ENCODE results near the gene WASF2. TPM values are rescaled to one million over a fixed set of nuclear protein-coding genes. Genes with fewer than 3 reads are reported as not detected.

The WASF2 gene
- total and polyA plus RNA-seq, 2 of the 4 experiments (the other 2 are of a cell fraction): 7.9 to 45.4 TPM

DNA sequence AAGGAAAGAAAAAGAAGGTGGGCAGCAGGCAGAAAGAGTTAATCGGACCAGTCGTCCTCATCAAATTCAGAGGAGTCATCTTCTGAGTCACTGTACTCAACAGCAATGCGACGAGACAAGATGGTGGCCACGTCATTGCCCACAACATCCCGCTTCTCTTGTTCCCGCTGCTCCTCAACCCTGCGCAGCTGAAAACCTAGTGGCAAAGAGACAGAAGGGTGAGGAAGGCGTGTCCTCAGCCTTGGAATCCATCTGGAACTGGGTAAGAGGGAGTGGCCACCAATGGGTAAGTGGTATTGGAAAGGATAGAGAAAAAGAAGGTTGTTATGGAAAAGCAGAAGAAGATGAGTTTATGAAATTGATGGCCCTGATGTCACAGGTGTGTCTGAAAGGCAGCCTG, 81.8 kb downstream of the WASF2 start:
- H4K5ac ChIP-seq (ENCODE audit: low read depth, low read length): no peak overlapping the region
- H3K4me1 ChIP-seq (ENCODE audit: control insufficient read depth, insufficient read depth, low read length): peaks cover 14% of the 10 kb centered on the region
- H2BK120ac ChIP-seq (ENCODE audit: low read depth, low read length): no peak overlapping the region
- no peak overlapping the region for H4K91ac ChIP-seq (ENCODE audit: insufficient read depth, low read depth, low read length)
- dilution Hi-C loops (cut with HindIII; ENCODE audit: low sequenced_read_pairs, unreplicated experiment) (no loop called here), intact Hi-C loops (cut with micrococcal nuclease) (no loop called here), in situ Hi-C loops (cut with MboI; ENCODE audit: low sequenced_read_pairs) (no loop called here)
- BruUV-seq (replicated peaks): no TSS peak
- ChIA-PET POLR2A (ENCODE audit: unreplicated experiment) (no interaction called here), CTCF (interaction anchor here (0.6 kb wide), 1 partner anchor 63 kb away, joined by 4 read pairs; no protein-coding TSS in a partner anchor)
- no peak overlapping the region; the same call in 1 of the 2 replicates for H3K4ac ChIP-seq (ENCODE audit: low read depth, low read length)
- no peaks in the 10 kb centered on the region for H3K9me1 ChIP-seq (ENCODE audit: insufficient read depth, low read length)
- H3K4me2 ChIP-seq (ENCODE audit: low read depth, low read length): no peak overlapping the region
- peaks cover 48% of the 10 kb centered on the region for H3K36me3 ChIP-seq (ENCODE audit: control insufficient read depth, insufficient read depth, low read length)
- no peak overlapping the region for H3K4me3 ChIP-seq (ENCODE audit: insufficient read depth, low read depth, low read length)
- H2AFZ ChIP-seq (replicated peaks; ENCODE audit: low read length, poor library complexity): no peak overlapping the region
- H3K9me3 ChIP-seq (ENCODE audit: control insufficient read depth, insufficient read depth, low read length): no peaks in the 10 kb centered on the region
- H4K8ac ChIP-seq (ENCODE audit: low read depth in 2 of 2, low read length in 2 of 2): no peak overlapping the region
- no peak overlapping the region for H3K9ac ChIP-seq (ENCODE audit: low read depth, low read length)
- no peak overlapping the region for H2AK9ac ChIP-seq (replicated peaks; ENCODE audit: low read depth, low read length, poor library complexity)
- no peak overlapping the region for H2BK20ac ChIP-seq (ENCODE audit: low read depth, low read length)
- H2BK15ac ChIP-seq (ENCODE audit: low read depth, low read length): no peak overlapping the region
- 88% methylated on average over 3 of the region's 9 CpGs; no CpG with 5 or more reads in 1 of the 2 experiments for WGBS, 2 experiments (ENCODE audit: extremely low coverage in 2 of 2, insufficient read length in 1 of 2)
- no peak overlapping the region for H3K27ac ChIP-seq (ENCODE audit: insufficient read depth, low read length)
- H2AK5ac ChIP-seq (ENCODE audit: low read depth, low read length): no peak overlapping the region
- ATAC-seq (ENCODE audit: low read depth) (no peak), DNase-seq (no peak)
- no peak overlapping the region for H3K23ac ChIP-seq (ENCODE audit: low read depth, low read length)
- H2BK5ac ChIP-seq (ENCODE audit: low read depth, low read length, poor library complexity, severe bottlenecking): no peak overlapping the region
- TF ChIP-seq RFX5 (IDR thresholded peaks at IDR 0.05; ENCODE audit: low read depth, low read length) (no peak), FOS (IDR thresholded peaks at IDR 0.05; ENCODE audit: low read depth, low read length) (no peak), SMC3 (IDR thresholded peaks at IDR 0.05; ENCODE audit: low read depth, low read length) (no peak), NFE2L2 (IDR thresholded peaks at IDR 0.05; ENCODE audit: low read depth, low read length) (no peak), CHD1 (IDR thresholded peaks at IDR 0.05; ENCODE audit: low read depth, low read length) (no peak), BHLHE40 (IDR thresholded peaks at IDR 0.05; ENCODE audit: low read depth, low read length) (no peak), MAFK (IDR thresholded peaks at IDR 0.05; ENCODE audit: low read depth, low read length) (no peak), MXI1 (IDR thresholded peaks at IDR 0.05; ENCODE audit: borderline replicate concordance, low read depth, low read length) (no peak), MAZ (IDR thresholded peaks at IDR 0.05; ENCODE audit: borderline replicate concordance, low read depth, low read length) (no peak), RCOR1 (IDR thresholded peaks at IDR 0.05; ENCODE audit: insufficient replicate concordance, low read length) (no peak), CEBPB (IDR thresholded peaks at IDR 0.05; ENCODE audit: low read depth, low read length) (no peak)
- TF ChIP-seq, protein P1, sequence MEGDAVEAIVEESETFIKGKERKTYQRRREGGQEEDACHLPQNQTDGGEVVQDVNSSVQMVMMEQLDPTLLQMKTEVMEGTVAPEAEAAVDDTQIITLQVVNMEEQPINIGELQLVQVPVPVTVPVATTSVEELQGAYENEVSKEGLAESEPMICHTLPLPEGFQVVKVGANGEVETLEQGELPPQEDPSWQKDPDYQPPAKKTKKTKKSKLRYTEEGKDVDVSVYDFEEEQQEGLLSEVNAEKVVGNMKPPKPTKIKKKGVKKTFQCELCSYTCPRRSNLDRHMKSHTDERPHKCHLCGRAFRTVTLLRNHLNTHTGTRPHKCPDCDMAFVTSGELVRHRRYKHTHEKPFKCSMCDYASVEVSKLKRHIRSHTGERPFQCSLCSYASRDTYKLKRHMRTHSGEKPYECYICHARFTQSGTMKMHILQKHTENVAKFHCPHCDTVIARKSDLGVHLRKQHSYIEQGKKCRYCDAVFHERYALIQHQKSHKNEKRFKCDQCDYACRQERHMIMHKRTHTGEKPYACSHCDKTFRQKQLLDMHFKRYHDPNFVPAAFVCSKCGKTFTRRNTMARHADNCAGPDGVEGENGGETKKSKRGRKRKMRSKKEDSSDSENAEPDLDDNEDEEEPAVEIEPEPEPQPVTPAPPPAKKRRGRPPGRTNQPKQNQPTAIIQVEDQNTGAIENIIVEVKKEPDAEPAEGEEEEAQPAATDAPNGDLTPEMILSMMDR (conservative IDR thresholded peaks at IDR 0.05; ENCODE audit: low read depth, low read length): no peak
- TF ChIP-seq, protein P2, sequence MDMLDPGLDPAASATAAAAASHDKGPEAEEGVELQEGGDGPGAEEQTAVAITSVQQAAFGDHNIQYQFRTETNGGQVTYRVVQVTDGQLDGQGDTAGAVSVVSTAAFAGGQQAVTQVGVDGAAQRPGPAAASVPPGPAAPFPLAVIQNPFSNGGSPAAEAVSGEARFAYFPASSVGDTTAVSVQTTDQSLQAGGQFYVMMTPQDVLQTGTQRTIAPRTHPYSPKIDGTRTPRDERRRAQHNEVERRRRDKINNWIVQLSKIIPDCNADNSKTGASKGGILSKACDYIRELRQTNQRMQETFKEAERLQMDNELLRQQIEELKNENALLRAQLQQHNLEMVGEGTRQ (IDR thresholded peaks at IDR 0.05; ENCODE audit: low read depth, low read length): no peak
- TF ChIP-seq, protein P3, sequence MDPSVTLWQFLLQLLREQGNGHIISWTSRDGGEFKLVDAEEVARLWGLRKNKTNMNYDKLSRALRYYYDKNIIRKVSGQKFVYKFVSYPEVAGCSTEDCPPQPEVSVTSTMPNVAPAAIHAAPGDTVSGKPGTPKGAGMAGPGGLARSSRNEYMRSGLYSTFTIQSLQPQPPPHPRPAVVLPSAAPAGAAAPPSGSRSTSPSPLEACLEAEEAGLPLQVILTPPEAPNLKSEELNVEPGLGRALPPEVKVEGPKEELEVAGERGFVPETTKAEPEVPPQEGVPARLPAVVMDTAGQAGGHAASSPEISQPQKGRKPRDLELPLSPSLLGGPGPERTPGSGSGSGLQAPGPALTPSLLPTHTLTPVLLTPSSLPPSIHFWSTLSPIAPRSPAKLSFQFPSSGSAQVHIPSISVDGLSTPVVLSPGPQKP (IDR thresholded peaks at IDR 0.05; ENCODE audit: borderline replicate concordance, low read depth, low read length): no peak
- no peak overlapping the region for H3K14ac ChIP-seq (replicated peaks; ENCODE audit: low read depth, low read length)
- H3K79me1 ChIP-seq (ENCODE audit: low read depth in 1 of 2, low read length in 2 of 2): peaks cover 20 to 21% of the 10 kb centered on the region in 2 experiments
- no peak overlapping the region for H3K18ac ChIP-seq (ENCODE audit: low read depth, low read length)
- H3K27me3 ChIP-seq (ENCODE audit: control insufficient read depth, insufficient read depth, low read length): no peaks in the 10 kb centered on the region
- no peaks in the 10 kb centered on the region; the same call in 1 of the 2 replicates for H4K20me1 ChIP-seq (ENCODE audit: insufficient read depth, low read length)
- H3K56ac ChIP-seq (ENCODE audit: extremely low read depth, insufficient read depth, low read length): no peak overlapping the region
